ACC112 (cell line): ENCODE data around the gene MACROH2A1.

Experiments
- H2AFZ ChIP-seq: fragments of 200-600 bp; sonication (generic); one replicate; pipeline ENCODE4 v1.6.0; 2017; ENCODE audit warnings: antibody characterized with exemption, low read length; ENCODE audit not compliant: unreplicated experiment
- H3K27ac ChIP-seq: fragments of 200-600 bp; sonication (generic); 2 replicates; pipeline ENCODE4 v1.5.1; 2014; ENCODE audit warnings: low read depth, mild to moderate bottlenecking, antibody characterized with exemption, low read length, moderate library complexity
- H3K27me3 ChIP-seq: fragments of 200-600 bp; sonication (generic); 2 replicates; pipeline ENCODE4 v1.6.1; 2014; ENCODE audit warnings: mild to moderate bottlenecking, antibody characterized with exemption, low read length, moderate library complexity, mixed read lengths; ENCODE audit not compliant: insufficient read depth
- H3K36me3 ChIP-seq: fragments of 200-600 bp; sonication (generic); 2 replicates; pipeline ENCODE4 v1.6.1; 2016; ENCODE audit warnings: mild to moderate bottlenecking, antibody characterized with exemption, low read length, moderate library complexity, mixed read lengths; ENCODE audit not compliant: insufficient read depth
- H3K4me1 ChIP-seq: fragments of 200-600 bp; sonication (generic); one replicate; pipeline ENCODE4 v1.6.1; 2016; ENCODE audit warnings: low read length, mixed read lengths; ENCODE audit not compliant: insufficient read depth, unreplicated experiment, control insufficient read depth
- H3K4me3 ChIP-seq: fragments of 200-600 bp; sonication (generic); 2 replicates; pipeline ENCODE4 v1.5.1; 2014; ENCODE audit warnings: mild to moderate bottlenecking, low read depth, low read length
- H3K79me2 ChIP-seq: fragments of 200-600 bp; sonication (generic); one replicate; pipeline ENCODE4 v1.6.0; 2016; ENCODE audit warnings: low read length; ENCODE audit not compliant: control insufficient read depth, unreplicated experiment, insufficient read depth

MACROH2A1 gene

GRCh38 chr5:135396459-135397055, 2.5 kb downstream of the MACROH2A1 start:
- Histone ChIP-seq H3K79me2 (peaks cover 74% of the 10 kb centered on the region), H2AFZ (no peak overlapping the region), H3K36me3 (no peaks in the 10 kb centered on the region), H3K27me3 (no peaks in the 10 kb centered on the region), H3K4me1 (peaks cover 57% of the 10 kb centered on the region), H3K27ac (no peak overlapping the region), H3K4me3 (peak overlapping the region; percentile 95; the same call in 1 of the 2 replicates)

GRCh38 chr5:135395866-135396265, 3.2 kb downstream of the MACROH2A1 start:
- Histone ChIP-seq H3K36me3 (no peaks in the 10 kb centered on the region), H3K79me2 (peaks cover 81% of the 10 kb centered on the region), H3K4me3 (no peak overlapping the region), H3K4me1 (peaks cover 64% of the 10 kb centered on the region), H2AFZ (no peak overlapping the region), H3K27ac (no peak overlapping the region), H3K27me3 (no peaks in the 10 kb centered on the region)

GRCh38 chr5:135395451-135395850, 3.6 kb downstream of the MACROH2A1 start:
- no peaks in the 10 kb centered on the region for H3K27me3 ChIP-seq
- no peak overlapping the region for H3K27ac ChIP-seq
- no peaks in the 10 kb centered on the region for H3K36me3 ChIP-seq
- peaks cover 65% of the 10 kb centered on the region for H3K4me1 ChIP-seq
- no peak overlapping the region for H3K4me3 ChIP-seq
- H3K79me2 ChIP-seq: peaks cover 85% of the 10 kb centered on the region
- no peak overlapping the region for H2AFZ ChIP-seq

GRCh38 chr5:135394095-135394494, 4.9 kb downstream of the MACROH2A1 start:
- peaks cover 99% of the 10 kb centered on the region for H3K79me2 ChIP-seq
- H3K27me3 ChIP-seq: no peaks in the 10 kb centered on the region
- H3K4me3 ChIP-seq: no peak overlapping the region
- H2AFZ ChIP-seq: no peak overlapping the region
- H3K36me3 ChIP-seq: no peaks in the 10 kb centered on the region
- peaks cover 58% of the 10 kb centered on the region for H3K4me1 ChIP-seq
- no peak overlapping the region for H3K27ac ChIP-seq

- H3K4me3 ChIP-seq: no peak overlapping the region
- H2AFZ ChIP-seq: no peak overlapping the region
- no peak overlapping the region for H3K27ac ChIP-seq
- H3K36me3 ChIP-seq: no peaks in the 10 kb centered on the region
- peaks cover 58% of the 10 kb centered on the region for H3K4me1 ChIP-seq
- H3K27me3 ChIP-seq: no peaks in the 10 kb centered on the region
- H3K79me2 ChIP-seq: peaks cover 100% of the 10 kb centered on the region
Measured at GRCh38 chr5:135393691-135394090, 5.3 kb downstream of the MACROH2A1 start.

- Histone ChIP-seq H3K36me3 (peaks cover 3% of the 10 kb centered on the region; the same call in 1 of the 2 replicates), H3K4me1 (peaks cover 60% of the 10 kb centered on the region), H3K27ac (no peak overlapping the region), H3K4me3 (no peak overlapping the region), H3K79me2 (peaks cover 100% of the 10 kb centered on the region), H2AFZ (no peak overlapping the region), H3K27me3 (no peaks in the 10 kb centered on the region)
Measured at GRCh38 chr5:135393229-135393628, 5.8 kb downstream of the MACROH2A1 start.

GRCh38 chr5:135392256-135392655, 6.8 kb downstream of the MACROH2A1 start:
- peaks cover 62% of the 10 kb centered on the region for H3K4me1 ChIP-seq
- peaks cover 5% of the 10 kb centered on the region; the same call in 1 of the 2 replicates for H3K36me3 ChIP-seq
- no peak overlapping the region for H2AFZ ChIP-seq
- peaks cover 93% of the 10 kb centered on the region for H3K79me2 ChIP-seq
- no peak overlapping the region for H3K4me3 ChIP-seq
- H3K27me3 ChIP-seq: no peaks in the 10 kb centered on the region
- no peak overlapping the region for H3K27ac ChIP-seq

GRCh38 chr5:135391869-135392255, 7.2 kb downstream of the MACROH2A1 start:
- Histone ChIP-seq H3K27me3 (no peaks in the 10 kb centered on the region), H3K27ac (no peak overlapping the region), H3K4me3 (no peak overlapping the region), H3K4me1 (peaks cover 62% of the 10 kb centered on the region), H3K79me2 (peaks cover 89% of the 10 kb centered on the region), H2AFZ (no peak overlapping the region), H3K36me3 (peaks cover 5% of the 10 kb centered on the region; the same call in 1 of the 2 replicates)

- Histone ChIP-seq H3K27me3 (no peaks in the 10 kb centered on the region), H3K4me1 (peaks cover 64% of the 10 kb centered on the region), H3K4me3 (no peak overlapping the region), H2AFZ (no peak overlapping the region), H3K36me3 (peaks cover 7% of the 10 kb centered on the region; the same call in 1 of the 2 replicates), H3K79me2 (peaks cover 83% of the 10 kb centered on the region), H3K27ac (no peak overlapping the region)
Measured at GRCh38 chr5:135391116-135391868, 7.7 kb downstream of the MACROH2A1 start.

GRCh38 chr5:135388860-135389435, 10.1 kb downstream of the MACROH2A1 start:
- Histone ChIP-seq H3K27me3 (no peaks in the 10 kb centered on the region), H3K79me2 (peaks cover 81% of the 10 kb centered on the region), H3K4me1 (peaks cover 67% of the 10 kb centered on the region), H3K27ac (no peak overlapping the region), H3K36me3 (peaks cover 12% of the 10 kb centered on the region; the same call in 1 of the 2 replicates), H3K4me3 (no peak overlapping the region), H2AFZ (no peak overlapping the region)
